HG03135 (cell line): Measurements from ENCODE around the gene FAM217A.

Experiments
- ATAC-seq: cut with Tn5 transposase; IDR thresholded peaks from one replicate; pipeline ENCODE4 v1.9.1; 2021; ENCODE audit warnings: mild to moderate bottlenecking, moderate library complexity; ENCODE audit not compliant: unreplicated experiment

FAM217A gene

GRCh38 chr6:4088704-4089103, 9.8 kb upstream of the FAM217A start:
- ATAC-seq: no peak

- no peak for ATAC-seq
These were observed 6.4 kb upstream of the FAM217A start for GRCh38 chr6:4085332-4085700.

GRCh38 chr6:4084444-4085331, 5.8 kb upstream of the FAM217A start:
- no peak for ATAC-seq

- ATAC-seq: no peak
These were observed 4.3 kb downstream of the FAM217A start for GRCh38 chr6:4074478-4075235.

- no peak for ATAC-seq
These were observed 7.6 kb downstream of the FAM217A start for GRCh38 chr6:4071330-4071729.

GRCh38 chr6:4069199-4069598, 9.7 kb downstream of the FAM217A start:
- no peak for ATAC-seq

- no peak for ATAC-seq
These were observed 11.3 kb downstream of the FAM217A start for GRCh38 chr6:4067673-4068072.

- ATAC-seq: no peak
These were observed 12.7 kb downstream of the FAM217A start for GRCh38 chr6:4066029-4066755.

GRCh38 chr6:4059115-4059777, 19.7 kb downstream of the FAM217A start:
- no peak for ATAC-seq

- ATAC-seq: no peak
These were observed 21.9 kb downstream of the FAM217A start for GRCh38 chr6:4057036-4057435.

- no peak for ATAC-seq
These were observed 23.4 kb downstream of the FAM217A start for GRCh38 chr6:4055420-4056041.

GRCh38 chr6:4049246-4049645, 29.7 kb downstream of the FAM217A start:
- ATAC-seq: no peak

- ATAC-seq: no peak
These were observed 37.5 kb downstream of the FAM217A start for GRCh38 chr6:4041480-4041879.

- ATAC-seq: no peak
These were observed 39.6 kb downstream of the FAM217A start for GRCh38 chr6:4039348-4039747.

GRCh38 chr6:4036581-4036980, 42.4 kb downstream of the FAM217A start:
- ATAC-seq: no peak

GRCh38 chr6:4032475-4032874, 46.5 kb downstream of the FAM217A start:
- ATAC-seq: no peak

- ATAC-seq: no peak
These were observed 47.5 kb downstream of the FAM217A start for GRCh38 chr6:4031442-4031841.

- ATAC-seq: no peak
These were observed 48.3 kb downstream of the FAM217A start for GRCh38 chr6:4030669-4031068.

GRCh38 chr6:4029687-4030086, 49.2 kb downstream of the FAM217A start:
- ATAC-seq: no peak

GRCh38 chr6:4028051-4028450, 50.9 kb downstream of the FAM217A start:
- no peak for ATAC-seq

- ATAC-seq: no peak
These were observed 53.3 kb downstream of the FAM217A start for GRCh38 chr6:4025681-4026080.
